Activated CD8-positive, alpha-beta memory T cell treated with anti-CD3 and anti-CD28 coated beads, Interleukin-2, amount 50 U/mL, for 1 hour (primary cell): ENCODE results near the gene CDK13.
"Not testable (repeated sequence)": the region's sequence is repeated elsewhere in the genome, so short reads cannot be mapped to it uniquely, and the experiment has no call there.

Source experiments
- DNase-seq: peaks from one replicate; pipeline ENCODE4 v3.0.0-alpha.2; 2020; ENCODE audit errors: extremely low read depth

CDK13 gene

DNA sequence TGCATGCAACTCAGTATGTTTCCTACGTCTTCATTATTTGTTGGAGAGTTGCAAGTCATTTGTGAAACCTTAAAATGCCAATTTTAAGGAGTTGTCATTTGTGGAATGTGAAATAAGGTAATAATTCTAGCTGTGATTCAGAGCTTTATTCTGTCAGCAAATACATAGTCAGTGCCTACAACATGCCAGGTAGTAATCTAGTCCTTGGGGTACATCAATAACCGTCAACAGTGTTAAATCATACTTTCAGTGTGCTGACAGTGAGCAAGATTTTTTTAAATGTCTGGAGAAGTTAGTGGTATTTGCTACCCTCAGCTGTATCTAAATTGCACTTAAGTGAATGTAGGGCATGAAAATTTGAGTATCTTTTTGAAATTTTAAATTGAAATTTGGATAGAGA, 147.7 kb downstream of the CDK13 start:
- DNase-seq: no peak

GRCh38 chr7:40098810-40099209, 148.8 kb downstream of the CDK13 start:
- no peak for DNase-seq

DNA sequence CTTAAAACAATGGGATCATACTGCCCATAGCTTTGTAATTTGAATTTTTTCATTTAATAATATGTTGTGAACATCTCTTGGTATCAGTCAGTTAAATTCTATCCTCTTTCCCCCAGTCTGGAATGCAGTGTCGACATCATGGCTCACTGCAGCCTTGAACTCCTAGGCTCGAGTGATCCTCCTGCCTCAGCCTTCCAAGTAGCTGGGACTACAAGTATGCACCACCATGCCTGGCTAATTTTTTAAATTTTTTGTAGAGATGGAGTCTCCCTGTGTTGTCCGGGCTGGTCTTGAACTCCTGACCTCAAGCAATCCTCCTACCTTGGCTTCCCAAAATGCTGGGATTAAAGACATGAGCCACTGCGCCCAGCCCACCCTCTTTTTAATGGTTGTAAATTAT, 149.8 kb downstream of the CDK13 start:
- no peak for DNase-seq

- no peak for DNase-seq
Measured at GRCh38 chr7:40101201-40101600, 151.1 kb downstream of the CDK13 start.

DNA sequence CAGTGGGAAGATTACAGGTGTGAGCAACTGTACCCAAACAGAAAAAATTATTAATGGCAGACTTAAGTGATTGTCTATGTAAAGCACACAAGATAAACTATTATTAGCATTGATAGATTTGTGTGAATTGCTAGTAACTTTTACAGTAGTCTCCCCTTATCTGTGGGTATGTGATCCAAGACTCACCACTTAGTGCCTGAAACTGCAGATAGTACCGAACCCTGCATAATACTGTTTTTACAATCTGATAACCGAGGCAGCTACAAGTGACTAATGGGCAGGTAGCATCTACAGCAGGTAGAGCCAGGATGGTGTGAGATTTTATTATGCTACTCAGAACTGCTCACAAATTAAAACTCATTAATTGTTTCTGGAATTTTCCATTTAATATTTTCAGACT, 152.8 kb downstream of the CDK13 start:
- DNase-seq: no peak

GRCh38 chr7:40105879-40106473, 155.9 kb downstream of the CDK13 start:
- no peak for DNase-seq

DNA sequence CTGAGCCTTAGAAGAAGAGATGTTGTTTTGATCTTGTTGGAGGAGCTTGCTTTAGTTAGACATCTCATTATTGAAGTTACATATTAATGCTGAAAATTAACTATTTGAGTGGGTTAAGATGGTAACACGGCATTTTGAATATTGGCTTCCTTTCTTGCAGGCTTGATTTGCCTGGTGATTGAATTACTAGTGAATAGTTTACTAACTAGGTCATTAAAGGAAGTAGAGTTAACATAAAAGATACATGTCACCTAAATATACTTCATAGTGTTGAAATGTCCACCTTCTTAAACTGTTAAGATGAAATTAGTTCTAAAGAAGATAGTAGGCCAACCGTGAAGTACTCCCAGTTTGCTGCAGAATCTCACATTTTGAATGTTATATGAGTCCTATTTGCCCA, 165.9 kb downstream of the CDK13 start:
- DNase-seq: no peak

DNA sequence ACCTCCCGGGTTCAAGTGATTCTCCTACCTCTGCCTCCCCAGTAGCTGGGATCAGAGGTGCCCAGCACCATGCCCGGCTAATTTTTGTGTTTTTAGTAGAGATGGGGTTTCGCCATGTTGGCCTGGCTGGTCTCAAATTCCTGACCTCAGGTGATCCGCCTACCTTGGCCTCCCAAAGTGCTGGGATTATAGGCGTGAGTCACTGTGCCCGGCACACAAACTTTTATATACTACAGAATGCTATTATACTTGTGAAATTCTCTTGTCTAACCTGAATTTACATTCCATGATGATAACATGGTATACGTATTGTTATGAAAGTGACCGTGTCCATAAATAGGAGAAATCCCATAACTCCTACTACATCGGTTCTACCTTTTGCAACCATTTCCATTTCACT, 167.1 kb downstream of the CDK13 start:
- DNase-seq: not testable (repeated sequence)

DNA sequence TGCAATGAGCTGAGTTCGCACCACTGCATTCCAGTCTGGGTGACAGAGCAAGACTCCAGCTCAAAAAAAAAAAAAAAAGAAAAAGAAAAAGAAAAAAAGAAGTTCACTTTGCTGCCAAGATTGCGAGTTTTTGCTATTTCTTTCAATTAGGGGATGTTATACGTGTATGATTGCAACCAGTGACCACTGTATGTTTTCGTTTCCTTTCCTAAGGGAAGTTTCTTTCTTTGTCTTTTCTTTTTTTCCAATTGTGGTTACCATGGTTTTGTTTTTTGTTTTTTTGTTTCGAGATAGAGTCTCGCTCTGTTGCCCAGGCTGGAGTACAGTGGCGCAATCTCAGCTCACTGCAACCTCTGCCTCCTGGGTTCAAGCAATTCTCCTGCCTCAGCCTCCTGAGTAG, 168.1 kb downstream of the CDK13 start:
- DNase-seq: not testable (repeated sequence)

DNA sequence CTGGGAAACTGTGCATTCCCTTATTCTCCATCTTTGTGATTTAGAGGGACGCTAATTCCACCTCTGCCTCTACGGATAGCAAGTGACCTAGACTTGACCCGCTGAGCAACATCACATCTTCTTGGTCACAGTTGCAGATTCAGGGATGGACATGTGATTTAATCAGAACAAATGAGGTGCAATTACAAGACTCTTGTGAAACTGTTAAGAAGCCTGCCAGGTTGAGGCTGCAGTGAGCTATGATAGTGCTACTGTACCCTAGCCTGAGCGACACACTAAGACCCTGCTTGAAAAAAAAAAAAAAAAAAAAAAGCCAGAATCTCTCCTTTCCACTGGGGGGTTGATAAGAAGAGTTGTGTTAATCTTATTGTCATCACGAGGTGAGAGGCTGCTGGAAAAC, 170.0 kb downstream of the CDK13 start:
- DNase-seq: no peak

GRCh38 chr7:40122100-40122939, 172.3 kb downstream of the CDK13 start:
- DNase-seq: not testable (repeated sequence)

DNA sequence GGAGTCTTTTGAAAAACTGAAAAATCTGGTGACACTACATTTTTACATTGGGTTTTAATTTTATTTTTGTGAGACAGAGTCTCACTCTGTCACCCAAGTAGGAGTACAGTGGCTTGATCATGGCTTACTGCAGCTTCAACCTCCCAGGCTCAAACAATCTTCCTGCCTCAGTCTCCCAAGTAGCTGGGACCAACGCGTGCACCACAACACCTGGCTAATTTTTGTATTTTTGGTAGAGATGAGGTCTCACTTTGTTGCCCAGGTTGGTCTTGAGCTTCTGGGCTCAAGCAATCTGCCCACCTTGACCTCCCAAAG, 172.8 kb downstream of the CDK13 start:
- DNase-seq: no peak

DNA sequence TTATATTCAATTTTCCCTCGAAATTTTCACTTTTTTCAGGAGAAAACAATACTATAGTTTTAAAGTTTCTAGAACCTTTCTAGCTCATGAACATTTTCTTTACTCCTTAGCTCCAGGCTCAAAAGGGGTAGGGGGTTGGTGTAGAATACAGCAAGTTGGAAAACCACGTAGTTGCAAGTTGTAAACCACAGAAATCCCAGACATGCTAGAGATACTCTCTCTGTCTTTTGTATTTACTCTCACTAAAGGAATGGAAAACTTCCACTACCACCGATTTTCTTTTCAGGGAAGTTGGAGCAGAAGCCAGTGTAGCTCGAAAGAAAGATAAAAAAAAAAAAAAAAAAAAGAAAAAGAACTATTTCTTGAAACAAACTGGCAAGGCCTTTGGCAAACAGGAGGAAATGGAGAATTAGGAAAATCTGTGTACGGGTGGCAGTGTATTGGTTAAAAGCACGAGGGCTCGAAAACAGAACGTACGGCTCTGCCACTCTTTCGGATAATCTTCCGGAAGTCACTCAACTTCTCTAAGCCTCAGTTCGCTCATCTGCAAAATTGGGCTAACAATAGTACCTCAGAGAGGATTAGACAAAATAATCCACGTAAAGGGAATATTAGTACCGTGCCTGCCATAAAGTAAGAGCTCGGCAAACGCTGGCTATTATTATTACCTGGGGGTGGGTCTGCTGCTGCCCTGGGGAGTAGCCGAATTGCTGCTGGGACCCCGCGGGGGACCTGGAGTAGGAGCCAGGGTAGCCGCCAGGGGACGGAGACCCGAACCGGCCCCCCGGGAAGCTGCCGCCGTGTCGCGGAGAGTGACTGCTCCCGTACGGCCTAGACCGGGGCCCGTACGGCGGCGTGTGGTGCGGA, 183.7 kb downstream of the CDK13 start:
- DNase-seq: peak; percentile 7

GRCh38 chr7:40134428-40135316, 184.6 kb downstream of the CDK13 start, which contains the start of the genes MPLKIP and SUGCT:
Gene MPLKIP, minus strand, starts transcription at chr7:40134622. Its CDS starts 55 bp downstream, at chr7:40134567.
Gene SUGCT, plus strand, starts transcription at chr7:40135005.
- peak; percentile 68 for DNase-seq

DNA sequence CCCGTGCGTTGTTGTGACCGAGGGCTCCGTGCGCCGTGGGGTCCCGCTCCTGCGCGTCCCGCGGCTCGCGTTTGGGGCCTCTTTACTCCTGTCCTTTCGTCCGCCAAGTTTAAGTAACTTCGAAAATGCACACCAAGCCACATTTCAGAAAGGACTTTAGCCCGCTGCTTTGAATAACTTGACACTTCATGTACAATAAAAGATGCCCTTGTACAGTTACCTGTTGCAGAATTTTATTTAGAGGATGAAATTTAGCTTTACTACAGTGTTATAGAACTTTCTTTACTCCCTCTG, 185.2 kb downstream of the CDK13 start:
- DNase-seq: no peak

DNA sequence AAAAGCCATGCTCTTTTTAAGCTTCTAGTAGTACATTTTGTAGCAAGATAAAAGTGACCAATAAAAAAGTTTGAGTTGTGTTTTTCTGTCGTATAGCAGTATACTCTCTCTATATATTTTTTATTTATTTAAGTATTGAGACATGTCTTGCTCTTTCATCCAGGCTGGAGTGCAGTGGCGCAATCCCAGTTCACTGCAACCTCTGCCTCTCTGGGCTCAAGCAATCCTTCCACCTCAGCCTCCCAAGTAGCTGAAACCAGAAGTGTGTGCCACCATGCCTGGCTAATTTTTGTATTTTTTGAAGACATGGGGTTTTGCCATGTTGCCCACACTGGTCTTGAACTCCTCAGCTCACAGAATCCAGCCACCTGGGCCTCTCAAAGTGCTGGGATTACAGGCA, 187.5 kb downstream of the CDK13 start:
- no peak for DNase-seq

DNA sequence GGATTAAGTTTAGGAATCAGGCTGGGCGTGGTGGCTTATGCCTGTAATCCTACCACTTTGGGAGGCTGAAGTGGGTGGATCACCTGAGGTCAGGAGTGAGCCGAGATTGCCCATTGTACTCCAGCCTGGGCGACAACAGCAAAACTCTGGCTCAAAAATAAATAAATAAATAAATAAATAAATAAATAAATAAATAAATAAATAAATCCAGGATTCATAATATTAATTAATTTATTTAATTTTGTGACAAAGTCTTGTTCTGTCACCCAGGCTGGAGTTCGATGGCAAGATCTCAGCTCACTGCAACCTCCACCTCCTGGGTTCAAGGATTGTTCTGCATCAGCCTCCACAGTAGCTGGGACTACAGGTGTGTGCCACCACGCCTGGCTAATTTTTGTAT, 188.9 kb downstream of the CDK13 start:
- no peak for DNase-seq

DNA sequence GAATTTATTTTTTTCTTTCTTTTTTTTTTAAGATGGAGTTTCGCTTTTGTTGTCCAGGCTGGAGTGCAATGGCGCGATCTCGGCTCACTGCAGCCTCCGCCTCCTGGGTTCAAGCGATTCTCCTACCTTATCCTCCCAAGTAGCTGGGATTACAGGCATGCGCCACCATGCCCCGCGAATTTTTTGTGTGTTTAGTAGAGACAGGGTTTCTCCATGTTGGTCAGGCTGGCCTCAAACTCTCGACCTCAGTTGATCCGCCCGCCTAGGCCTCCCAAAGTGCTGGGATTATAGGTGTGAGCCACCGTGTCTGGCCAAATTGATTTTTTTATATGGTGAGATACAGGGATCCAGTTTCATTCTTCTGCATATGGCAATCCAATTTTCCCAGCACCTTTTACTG, 189.8 kb downstream of the CDK13 start:
- DNase-seq: not testable (repeated sequence)

DNA sequence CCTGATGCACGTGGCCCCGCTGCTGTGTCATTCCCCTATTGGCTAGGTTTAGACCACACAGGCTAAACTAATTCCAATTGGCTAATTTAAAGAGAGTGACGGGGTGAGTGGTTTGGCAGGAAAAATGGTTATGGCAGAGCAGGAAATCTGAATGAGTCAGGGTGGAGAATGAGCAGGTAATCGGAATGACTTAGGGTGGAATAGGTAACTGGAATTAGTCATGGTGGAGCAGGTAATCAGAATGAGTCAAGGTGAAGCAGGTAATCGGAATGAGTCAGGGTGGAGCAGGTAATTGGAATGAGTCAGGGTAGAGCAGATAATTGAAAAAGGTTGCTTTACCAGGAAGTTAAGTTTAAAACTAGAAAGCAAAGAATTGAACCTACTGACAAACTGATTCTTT, 191.9 kb downstream of the CDK13 start:
- DNase-seq: not testable (repeated sequence)

- not testable (repeated sequence) for DNase-seq
Measured at GRCh38 chr7:40145596-40146130, 195.6 kb downstream of the CDK13 start.
